H1 (cell line): ENCODE measurements around the gene NAAA. TPM values are rescaled to one million over a fixed set of nuclear protein-coding genes. Genes with fewer than 3 reads are reported as not detected.

Experiments
- CHD2 ChIP-seq: IDR thresholded peaks from 2 replicates; pipeline ENCODE4 v1.6.1; 2012; ENCODE audit warnings: low read length, improper control_type of control experiment
- EGR1 ChIP-seq: IDR thresholded peaks from 2 replicates; pipeline ENCODE4 v1.6.1; 2011; ENCODE audit warnings: low read depth, low read length, borderline replicate concordance
- GABPA ChIP-seq: IDR thresholded peaks from 2 replicates; pipeline ENCODE4 v1.6.1; 2011; ENCODE audit warnings: mild to moderate bottlenecking, low read length, moderate library complexity, borderline replicate concordance; ENCODE audit not compliant: insufficient read depth
- POU5F1 ChIP-seq: IDR thresholded peaks from 2 replicates; pipeline ENCODE4 v1.6.1; 2011; ENCODE audit warnings: low read depth, mild to moderate bottlenecking, low read length, moderate library complexity
- SIX5 ChIP-seq: IDR thresholded peaks from 2 replicates; pipeline ENCODE4 v1.6.1; 2011; ENCODE audit warnings: mild to moderate bottlenecking, low read depth, low read length
- SP2 ChIP-seq: IDR thresholded peaks from 2 replicates; pipeline ENCODE4 v1.6.1; 2012; ENCODE audit warnings: mild to moderate bottlenecking, low read length, inconsistent platforms
- polyA plus RNA-seq, 7 experiments: library from polyadenylated mRNA; depleted of rRNA in 3 of 7; stranded (reverse) in 5 of 7; unstranded in 2 of 7; fragments of >200 nt in 5 of 7; fragments of 200-250 nt in 2 of 7; gene quantifications; 1 replicate in 5 of 7; 2 replicates in 1 of 7; 4 replicates in 1 of 7; pipeline versions ENCODE4 v1.2.1 to v1.2.3, GENCODE V29; 2011 to 2013; ENCODE audit warnings: missing spikeins in 2 of 7, mixed read lengths in 2 of 7
- total RNA-seq: library from RNA; stranded (reverse); fragmentation: NEBNext Ultra II Directional; extraction: Animal tissue kit (Norgen Biotek cat#: 25700); gene quantifications from 2 replicates; pipeline ENCODE4 v1.2.1, GENCODE V29; 2021

NAAA gene
- total and polyA plus RNA-seq, 2 of the 8 experiments (the other 6 are each of a cell fraction or from before 2014, with no cell fraction given), result 9.4 to 12.5 TPM

DNA sequence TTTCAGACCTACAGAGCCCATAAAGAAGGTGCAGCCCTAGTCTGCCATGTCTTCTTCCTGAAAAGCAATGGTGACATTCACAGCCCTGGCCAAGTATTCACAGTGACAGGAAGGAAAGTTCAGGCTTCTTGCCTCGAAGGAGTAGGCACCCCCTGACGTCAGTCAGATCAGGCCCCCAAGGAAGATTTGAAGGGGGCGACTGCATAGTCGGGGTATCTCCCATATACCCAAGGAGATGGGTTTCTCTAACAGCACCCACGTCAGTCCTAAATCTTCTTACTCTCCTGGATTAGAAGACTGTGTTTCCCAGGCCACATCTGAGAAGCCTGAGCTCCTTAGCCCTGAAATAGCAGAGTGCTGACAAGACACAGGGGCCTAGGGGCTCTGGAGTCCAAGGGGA is 38.5 kb downstream of the NAAA start, which contains the start of gene PPEF2 (continued):
- TF ChIP-seq SP2, result no peak
- TF ChIP-seq GABPA, result no peak
- TF ChIP-seq POU5F1, result no peak
- no peak for TF ChIP-seq EGR1
- TF ChIP-seq CHD2, result no peak
- no peak for TF ChIP-seq SIX5
